GM19035 (cell line): ENCODE results near the gene UGGT1.
"Not testable (repeated sequence)": the region's sequence is repeated elsewhere in the genome, so short reads cannot be mapped to it uniquely, and the experiment has no call there.

Experiments used
- ATAC-seq: cut with Tn5 transposase; IDR thresholded peaks from one replicate; pipeline ENCODE4 v1.9.1; 2021; ENCODE audit not compliant: unreplicated experiment

Gene UGGT1

GRCh38 chr2:128169933-128170709 lies 79.1 kb downstream of the UGGT1 start:
- ATAC-seq: no peak

- ATAC-seq: no peak
Observed at GRCh38 chr2:128170776-128171175, 79.8 kb downstream of the UGGT1 start.

DNA sequence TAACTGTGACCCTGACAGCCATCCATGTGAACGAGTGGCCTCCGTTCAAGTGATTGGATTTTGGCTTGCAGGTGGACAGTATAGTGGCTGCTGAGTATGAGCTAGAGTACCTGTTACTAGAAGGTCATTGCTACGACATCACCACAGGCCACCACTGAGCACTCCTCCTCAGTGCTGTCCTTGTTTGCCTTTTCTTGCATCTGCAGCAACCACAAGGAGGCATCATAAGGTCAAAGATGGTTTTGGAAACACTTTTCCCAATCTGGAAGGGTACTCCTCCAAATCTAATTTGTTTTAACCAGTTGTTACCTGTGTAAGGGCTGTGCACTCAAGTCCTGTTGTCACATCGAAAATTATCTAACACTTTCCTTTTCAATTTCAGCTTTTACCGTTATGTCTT lies 81.2 kb downstream of the UGGT1 start:
- no peak for ATAC-seq

GRCh38 chr2:128174067-128174466 lies 83.1 kb downstream of the UGGT1 start:
- ATAC-seq: not testable (repeated sequence)

- ATAC-seq: no peak
Observed at GRCh38 chr2:128177315-128177714, 86.3 kb downstream of the UGGT1 start.

GRCh38 chr2:128178149-128178649 lies 87.2 kb downstream of the UGGT1 start:
- ATAC-seq: no peak

- ATAC-seq: no peak
Observed at GRCh38 chr2:128178650-128179460, 87.9 kb downstream of the UGGT1 start.

- ATAC-seq: no peak
Observed at GRCh38 chr2:128179461-128179755, 88.4 kb downstream of the UGGT1 start.

- ATAC-seq: no peak
Observed at GRCh38 chr2:128180031-128180430, 89.0 kb downstream of the UGGT1 start.

GRCh38 chr2:128185576-128185975 lies 94.6 kb downstream of the UGGT1 start:
- ATAC-seq: no peak

DNA sequence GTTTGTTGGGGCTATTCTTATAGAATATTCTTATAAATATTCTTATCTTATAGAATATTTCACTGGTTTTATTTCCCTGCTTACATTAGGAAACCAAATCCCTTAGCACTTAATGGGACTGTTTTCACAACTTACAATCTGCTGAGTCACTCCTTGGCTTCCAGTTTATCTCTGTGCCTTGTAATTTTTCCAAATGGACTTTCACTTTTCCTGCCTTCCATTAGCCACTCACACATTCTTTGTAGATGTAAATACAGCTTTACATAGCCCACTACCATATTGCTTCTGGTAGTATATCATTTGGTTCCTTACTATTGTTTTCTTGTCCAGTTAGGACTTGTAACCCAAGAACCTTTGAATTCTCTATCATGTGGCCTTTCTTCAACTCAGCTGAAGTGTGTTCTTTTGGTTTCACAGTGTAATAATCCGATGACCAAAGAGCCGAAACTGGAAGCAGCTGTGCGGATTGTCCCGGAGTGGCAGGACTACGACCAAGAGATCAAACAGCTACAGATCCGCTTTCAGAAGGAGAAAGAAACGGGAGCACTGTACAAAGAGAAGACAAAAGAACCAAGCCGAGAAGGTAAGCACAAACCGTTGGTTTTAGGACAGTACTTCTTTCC lies 96.1 kb downstream of the UGGT1 start:
- ATAC-seq: no peak

DNA sequence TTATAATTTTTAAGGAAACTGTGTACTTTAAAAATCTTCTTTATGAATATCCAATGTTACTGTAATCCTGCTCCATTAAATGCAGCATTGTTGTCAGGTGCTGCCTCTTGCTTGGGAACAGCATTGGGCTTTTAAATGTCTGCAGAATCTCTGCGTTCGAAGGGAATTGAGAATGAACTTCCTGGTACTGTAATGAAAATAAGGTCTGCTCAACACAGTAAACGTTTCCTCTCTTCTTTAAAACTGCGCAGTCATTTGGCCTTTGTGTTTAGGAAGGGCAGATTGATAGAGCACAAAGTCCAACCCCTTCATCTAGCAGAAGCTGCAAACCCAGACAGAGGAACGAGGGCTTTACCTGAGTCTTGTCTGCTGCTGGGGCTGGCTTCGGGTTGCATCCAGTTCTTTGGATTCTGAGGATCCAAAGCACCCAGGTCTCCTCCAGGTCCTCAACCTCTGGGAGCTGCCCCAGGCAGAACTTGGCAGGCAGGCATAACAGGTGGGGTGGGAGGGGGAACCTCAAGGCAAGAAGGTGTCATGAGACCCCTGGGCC lies 104.5 kb downstream of the UGGT1 start:
- no peak for ATAC-seq

DNA sequence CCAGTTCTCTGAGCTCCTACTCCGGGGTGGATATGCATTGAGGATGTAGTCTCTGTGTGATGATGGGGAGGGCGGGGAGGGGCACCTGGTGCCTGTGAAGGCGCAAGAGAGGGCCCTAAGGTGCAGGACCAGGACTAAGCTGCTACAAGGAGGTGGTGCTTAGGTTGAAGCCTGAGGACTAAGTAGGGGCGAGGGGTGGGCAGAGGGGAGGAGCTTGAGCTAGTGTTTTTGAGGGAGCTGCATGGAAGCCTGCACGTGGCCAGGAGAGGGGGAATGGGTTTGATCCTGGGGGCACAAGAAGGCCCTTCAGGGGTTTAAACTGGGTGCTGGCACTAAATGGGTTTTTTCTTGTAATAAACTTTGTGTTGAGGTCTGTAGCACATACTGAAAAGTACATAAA lies 105.0 kb downstream of the UGGT1 start:
- no peak for ATAC-seq

DNA sequence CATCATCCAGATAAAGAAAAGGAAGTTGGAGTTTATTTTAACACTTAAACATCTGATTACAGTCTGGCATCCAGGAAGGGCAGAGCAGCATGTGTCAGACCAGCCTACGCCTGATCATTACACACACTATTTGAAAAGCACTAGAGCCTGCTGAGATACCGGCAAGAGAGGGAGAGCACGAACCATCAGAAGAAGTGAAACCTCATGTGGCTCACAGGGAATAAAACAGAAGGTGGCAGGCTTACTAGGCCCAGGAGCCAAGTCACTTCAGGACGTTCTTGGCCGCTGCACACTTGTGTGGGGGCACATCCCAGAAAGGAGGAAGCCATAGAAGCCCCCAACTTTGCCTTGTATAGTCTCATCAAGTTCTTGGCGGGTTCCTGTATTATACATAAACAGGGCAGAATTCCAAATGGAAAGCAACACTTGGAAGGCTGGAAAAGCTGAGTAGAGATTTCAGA lies 105.5 kb downstream of the UGGT1 start:
- ATAC-seq: no peak

- no peak for ATAC-seq
Observed at GRCh38 chr2:128197059-128197458, 106.1 kb downstream of the UGGT1 start.

DNA sequence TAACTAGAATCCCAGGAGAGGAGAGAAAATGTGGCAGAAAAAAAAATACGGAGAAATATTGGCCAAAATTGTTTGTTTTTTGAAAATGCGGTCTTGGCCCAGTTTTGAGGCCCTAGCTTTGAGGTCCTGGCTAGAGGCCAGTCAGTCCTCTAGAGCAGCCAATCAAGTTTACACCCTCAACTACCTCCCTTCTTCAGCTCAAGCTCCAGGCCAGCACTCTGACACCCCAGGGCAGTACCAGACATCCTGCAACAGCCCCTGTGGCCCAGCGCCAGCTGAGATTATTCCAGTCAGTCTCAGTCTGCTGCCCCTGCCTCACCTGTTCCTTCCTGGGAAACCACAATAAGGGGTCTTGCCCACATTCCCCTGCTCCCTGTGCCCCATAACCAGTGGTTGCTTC lies 107.7 kb downstream of the UGGT1 start:
- no peak for ATAC-seq

DNA sequence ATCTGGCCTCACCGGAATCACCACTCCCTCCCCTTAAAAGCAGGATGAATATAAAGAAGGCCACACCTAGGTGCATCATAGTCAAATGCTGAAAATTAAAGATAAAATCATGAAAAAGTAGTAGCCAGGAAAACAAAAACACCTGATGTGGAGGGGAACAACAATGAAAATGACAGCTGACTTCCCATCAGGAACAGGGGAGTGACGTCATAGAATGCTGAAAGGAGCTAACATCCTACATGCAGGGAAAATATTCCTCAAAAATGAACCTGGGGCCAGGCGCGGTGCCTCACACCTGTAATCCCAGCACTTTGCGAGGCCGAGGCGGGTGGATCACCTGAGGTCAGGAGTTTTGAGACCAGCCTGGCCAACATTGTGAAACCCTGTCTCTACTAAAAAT lies 108.1 kb downstream of the UGGT1 start:
- ATAC-seq: no peak

DNA sequence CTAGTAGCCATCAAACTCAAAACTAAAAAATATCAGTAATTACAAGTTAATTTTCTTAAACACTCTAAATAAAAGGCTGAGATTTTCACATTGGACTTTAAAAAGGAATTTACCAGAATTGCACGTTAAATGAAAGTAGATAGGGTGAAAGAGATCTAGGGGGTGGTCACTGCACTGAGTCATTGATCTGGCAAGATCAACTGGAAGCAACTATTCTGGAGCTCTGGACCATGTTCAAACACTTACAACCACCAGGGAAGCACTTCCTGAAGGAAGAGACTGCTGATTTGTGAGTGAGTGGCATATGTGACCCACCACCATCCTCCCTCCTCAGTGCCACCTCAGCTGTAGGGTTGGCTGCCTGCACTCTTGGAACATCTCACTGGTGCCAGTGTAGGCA lies 111.8 kb downstream of the UGGT1 start:
- no peak for ATAC-seq

DNA sequence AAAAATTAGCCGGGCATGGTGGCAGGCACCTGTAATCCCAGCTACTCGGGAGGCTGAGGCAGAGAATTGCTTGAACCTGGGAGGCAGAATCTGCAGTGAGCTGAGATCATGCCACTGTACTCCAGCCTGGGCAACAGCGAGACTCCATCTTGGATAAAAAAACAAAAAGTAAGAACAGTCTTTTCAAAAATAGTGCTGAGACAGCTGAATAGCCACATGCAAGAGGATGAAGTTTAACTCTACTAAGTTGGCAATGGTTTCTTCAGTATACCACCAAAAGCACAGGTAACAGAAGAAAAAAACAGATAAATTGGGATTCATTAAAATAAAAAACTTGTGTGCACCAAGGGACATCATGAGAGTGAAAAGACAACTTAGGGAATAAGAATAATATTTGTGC lies 115.2 kb downstream of the UGGT1 start:
- ATAC-seq: no peak

GRCh38 chr2:128208023-128208422 lies 117.0 kb downstream of the UGGT1 start:
- ATAC-seq: no peak

GRCh38 chr2:128208631-128209324 lies 117.8 kb downstream of the UGGT1 start:
- ATAC-seq: not testable (repeated sequence)
